HG02981 (cell line): ENCODE measurements around the gene B3GNT3.

ENCODE experiments used
- ATAC-seq: cut with Tn5 transposase; IDR thresholded peaks from one replicate; pipeline ENCODE4 v1.9.1; 2021; ENCODE audit warnings: mild to moderate bottlenecking, moderate library complexity; ENCODE audit not compliant: unreplicated experiment

Gene B3GNT3

GRCh38 chr19:17831419-17831888 is 36.5 kb downstream of the B3GNT3 start:
- ATAC-seq: no peak

GRCh38 chr19:17832443-17833208 is 37.7 kb downstream of the B3GNT3 start:
- ATAC-seq: no peak

- no peak for ATAC-seq
These were observed 39.6 kb downstream of the B3GNT3 start for GRCh38 chr19:17834350-17835181.

GRCh38 chr19:17835182-17836006 is 40.5 kb downstream of the B3GNT3 start:
- ATAC-seq: no peak

DNA sequence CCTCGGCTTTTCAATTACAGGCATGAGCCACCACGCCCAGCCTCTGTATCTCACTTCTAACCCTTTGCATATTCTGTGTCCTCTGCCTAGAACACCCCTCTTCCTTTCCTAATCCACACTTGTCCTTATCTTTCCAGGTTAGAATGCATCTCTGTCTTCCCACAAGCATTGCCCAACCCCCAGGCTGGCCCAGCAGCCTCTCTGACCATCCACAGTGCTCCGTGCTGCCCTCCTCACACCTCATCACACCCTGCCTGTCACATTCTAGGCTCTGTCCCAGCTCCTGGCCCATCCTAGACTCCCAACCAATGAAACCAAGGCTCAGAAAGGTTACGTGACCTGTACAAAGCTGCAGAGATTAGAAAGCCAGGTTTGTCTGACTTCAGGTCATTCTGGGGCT is 41.6 kb downstream of the B3GNT3 start:
- ATAC-seq: no peak

DNA sequence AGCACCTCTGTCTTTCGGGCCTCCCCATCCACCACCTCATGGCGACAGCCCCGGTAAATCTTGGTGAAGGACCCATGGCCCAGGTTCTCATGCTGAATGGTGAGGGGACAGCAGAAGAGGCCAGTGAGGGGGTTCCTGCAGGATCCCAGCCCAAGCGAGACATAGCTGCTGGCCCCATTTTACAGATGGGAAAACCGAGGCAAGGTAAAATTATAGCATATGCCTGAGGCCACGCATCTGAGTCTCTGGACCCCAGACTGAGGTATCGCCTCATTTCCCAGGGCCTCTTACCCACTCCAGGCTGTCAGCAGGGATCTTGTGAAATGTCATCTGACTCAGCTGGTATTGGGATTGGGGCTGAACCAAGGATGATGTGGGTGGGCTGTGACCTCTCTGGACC is 43.0 kb downstream of the B3GNT3 start:
- no peak for ATAC-seq

GRCh38 chr19:17840019-17840418 is 45.1 kb downstream of the B3GNT3 start:
- ATAC-seq: no peak

GRCh38 chr19:17841371-17841809 is 46.5 kb downstream of the B3GNT3 start:
- no peak for ATAC-seq

DNA sequence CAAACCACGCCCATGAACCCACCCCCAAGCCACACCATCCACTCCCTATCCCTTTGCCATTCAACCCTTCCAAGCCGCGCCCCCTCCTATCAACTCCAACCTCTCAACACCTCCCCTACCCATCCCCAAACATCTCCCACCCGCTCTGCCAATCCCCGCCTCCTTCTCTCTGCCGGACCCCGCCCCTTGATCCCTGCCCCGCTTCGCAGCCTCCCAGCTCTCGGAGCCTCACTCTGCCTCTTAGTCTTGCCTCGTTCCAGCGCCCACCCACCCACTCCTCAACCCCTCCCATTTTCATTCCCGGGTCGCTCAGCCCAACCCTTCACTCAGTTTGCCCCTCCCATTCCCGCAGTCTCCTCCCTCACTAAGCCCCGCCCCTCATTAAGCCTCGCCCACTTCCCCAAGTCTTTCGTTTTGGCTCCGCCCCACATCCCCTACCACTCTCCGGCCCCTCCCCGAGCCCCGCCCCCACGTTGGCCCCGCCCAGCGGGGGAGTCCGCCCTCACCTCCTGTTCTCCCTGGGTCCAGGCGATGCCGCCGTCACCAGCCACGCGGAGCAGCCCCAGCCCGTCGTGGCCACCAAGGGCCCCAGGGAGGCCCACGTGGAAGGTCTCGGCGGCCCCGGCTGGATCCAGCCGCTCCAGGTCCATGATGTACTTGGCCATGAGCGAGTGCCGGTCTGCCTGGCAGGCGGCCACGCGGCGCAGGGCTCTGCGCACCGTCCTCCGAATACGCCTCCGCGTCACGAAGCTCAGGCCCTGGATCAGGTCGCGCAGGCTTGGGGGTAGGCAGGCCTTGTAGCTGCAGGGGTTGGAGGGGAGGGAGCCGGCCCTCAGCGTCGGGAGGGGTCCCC is 47.1 kb downstream of the B3GNT3 start:
- ATAC-seq: no peak

DNA sequence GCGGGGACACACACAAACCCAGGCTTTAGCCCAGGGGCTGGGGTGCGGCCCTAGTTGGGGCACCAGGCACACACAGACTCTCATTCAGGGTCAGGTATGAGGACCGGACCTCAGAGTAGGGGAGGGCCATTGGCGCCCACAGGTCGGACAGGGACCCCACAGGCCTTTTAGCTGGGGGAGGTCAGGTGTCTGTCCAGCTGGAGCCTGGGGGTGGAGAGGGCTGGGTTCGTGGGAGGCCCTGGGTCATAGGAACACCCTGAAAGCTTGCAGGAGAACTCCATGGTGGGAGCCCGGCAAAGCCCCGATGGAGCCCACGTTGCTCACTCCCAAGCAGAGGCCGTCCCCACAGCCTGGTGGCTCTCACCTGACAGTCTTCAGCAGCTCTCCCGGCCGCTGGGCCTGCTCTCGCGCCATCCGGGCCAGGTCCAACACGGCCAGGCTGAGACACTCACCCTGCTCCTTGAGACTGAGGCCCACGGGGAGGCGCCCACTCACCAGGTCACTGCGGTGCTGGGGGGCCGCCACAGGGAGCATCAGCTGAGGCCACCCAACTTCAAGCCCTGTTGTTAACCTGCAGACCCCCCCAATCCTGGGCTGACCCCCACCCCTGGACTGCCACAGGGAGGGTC is 47.8 kb downstream of the B3GNT3 start:
- ATAC-seq: no peak

DNA sequence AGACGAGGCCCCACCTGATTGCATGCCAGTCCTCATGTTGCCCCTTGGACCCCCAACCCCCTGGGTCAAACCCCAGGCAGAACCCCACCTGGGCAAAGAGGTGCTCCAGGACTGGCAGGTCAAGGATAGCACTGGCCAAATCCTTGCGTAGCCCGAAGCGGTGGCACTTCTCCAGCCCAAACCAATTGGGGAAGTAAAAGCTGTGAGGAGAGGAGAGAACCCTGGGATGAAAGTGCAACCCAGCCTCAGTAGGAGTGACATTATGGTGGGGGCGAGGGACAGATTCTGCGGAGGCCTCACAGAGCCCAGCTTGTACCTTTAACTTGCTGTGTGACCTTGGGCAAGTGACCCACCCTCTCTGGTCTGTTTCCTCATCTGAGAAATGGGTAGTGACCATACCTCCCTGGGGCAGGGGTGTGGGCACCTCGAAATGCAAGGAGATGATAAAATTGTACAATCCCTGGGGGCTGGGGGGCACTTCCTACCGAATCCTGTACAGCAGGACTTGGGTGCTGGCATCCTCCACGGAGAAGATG is 48.4 kb downstream of the B3GNT3 start:
- ATAC-seq: no peak

DNA sequence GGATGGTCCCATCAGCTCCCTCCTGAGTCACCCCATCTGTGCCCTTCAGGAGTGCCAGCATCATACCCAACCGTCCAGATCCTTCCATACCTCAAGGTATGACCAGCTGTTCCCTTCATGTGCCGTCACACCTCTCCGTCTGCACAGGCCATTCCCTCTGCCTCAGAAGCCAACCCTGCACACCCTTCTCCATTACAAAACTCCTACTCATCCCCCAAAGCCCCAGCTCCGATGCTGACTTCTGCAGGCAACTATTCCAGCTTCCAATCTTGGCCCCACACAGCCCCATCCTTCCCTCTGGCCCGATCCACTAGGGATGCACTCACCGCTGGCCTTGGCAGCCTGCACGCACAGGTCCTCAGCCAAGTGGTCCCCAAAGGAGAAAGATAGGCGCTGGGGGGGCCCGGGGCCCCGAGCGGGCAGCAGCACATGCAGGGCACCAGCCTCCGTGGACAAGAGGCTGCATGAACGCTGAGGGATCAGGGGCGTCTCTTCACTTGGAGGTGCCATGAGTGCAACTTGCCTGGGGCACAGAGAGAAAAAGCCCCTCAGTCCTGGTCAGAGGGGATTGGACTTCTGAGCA is 49.1 kb downstream of the B3GNT3 start:
- no peak for ATAC-seq

- ATAC-seq: no peak
These were observed 51.2 kb downstream of the B3GNT3 start for GRCh38 chr19:17846146-17846545.

DNA sequence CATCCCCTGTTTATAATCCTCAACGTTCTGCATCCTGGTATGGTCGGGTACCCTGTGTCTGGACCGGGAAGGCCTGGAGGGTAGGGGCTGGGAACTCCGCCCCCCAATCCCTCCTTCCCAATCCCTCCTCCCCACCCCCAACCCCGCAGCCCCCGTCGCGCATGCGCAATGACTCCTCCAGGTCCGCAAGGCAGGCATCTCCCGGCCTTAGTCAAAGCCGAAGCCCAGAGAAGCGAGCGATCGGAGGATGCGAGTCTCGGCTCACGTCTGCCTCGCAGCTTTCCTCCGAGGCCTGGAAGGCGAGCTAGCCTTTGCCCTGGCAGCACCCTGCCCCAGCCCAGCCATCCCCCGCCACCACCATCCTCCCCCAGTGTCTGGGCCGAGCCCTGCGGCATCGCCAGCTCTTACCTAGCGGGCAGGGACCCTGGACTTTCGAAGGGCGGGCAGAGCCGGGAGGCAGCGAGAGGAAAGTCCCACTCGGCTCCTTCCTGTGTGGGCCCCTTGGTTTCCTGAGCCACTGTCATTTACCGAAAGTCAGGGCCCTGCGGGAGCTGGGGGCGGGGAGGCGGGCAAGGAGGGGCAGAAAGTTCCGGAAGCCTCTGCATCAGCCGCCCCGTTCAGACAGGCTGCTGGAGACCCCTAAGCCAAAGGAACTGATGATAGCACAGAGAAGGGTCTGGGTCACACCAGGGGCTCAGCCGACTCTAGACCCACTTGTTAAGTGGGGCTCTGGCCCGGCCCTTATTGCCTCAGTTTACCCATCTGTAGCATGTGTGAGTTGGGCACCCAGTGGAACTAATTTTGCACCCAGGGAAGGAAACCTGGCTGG is 52.8 kb downstream of the B3GNT3 start, which contains the start of gene JAK3:
Gene JAK3, minus strand, starts transcription at position 445 of the 829 bp plus-strand sequence. CDS start 3,565 bp downstream, outside the sequence.
- ATAC-seq: peak; percentile 58

GRCh38 chr19:17848595-17849292 is 53.8 kb downstream of the B3GNT3 start:
- ATAC-seq: no peak

DNA sequence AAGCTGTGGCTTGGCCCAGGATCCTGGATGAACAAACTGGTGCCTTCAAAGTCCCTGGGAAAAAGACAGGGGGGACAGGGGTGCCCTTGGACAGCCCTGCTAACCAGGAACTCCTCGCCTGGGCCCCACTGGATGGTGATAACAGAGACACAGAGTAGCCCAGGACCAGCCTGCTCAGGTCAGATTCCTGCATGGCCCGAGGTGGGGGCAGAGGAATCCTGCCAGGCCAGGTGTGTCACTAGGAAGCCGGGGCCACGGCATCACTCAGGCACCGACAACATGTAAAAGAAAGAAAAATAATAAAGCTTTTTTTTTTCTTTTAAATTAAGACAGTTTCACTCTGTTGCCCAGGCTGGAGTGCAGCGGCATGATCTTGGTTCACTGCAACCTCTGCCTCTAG is 59.1 kb downstream of the B3GNT3 start:
- no peak for ATAC-seq
